Kidney capillary endothelial cell (primary cell): ENCODE data around the gene USP31.

ENCODE experiments used
- DNase-seq: peaks from one replicate; pipeline ENCODE4 v3.0.0-alpha.2; 2018; ENCODE audit warnings: low spot score

The USP31 gene, protein sequence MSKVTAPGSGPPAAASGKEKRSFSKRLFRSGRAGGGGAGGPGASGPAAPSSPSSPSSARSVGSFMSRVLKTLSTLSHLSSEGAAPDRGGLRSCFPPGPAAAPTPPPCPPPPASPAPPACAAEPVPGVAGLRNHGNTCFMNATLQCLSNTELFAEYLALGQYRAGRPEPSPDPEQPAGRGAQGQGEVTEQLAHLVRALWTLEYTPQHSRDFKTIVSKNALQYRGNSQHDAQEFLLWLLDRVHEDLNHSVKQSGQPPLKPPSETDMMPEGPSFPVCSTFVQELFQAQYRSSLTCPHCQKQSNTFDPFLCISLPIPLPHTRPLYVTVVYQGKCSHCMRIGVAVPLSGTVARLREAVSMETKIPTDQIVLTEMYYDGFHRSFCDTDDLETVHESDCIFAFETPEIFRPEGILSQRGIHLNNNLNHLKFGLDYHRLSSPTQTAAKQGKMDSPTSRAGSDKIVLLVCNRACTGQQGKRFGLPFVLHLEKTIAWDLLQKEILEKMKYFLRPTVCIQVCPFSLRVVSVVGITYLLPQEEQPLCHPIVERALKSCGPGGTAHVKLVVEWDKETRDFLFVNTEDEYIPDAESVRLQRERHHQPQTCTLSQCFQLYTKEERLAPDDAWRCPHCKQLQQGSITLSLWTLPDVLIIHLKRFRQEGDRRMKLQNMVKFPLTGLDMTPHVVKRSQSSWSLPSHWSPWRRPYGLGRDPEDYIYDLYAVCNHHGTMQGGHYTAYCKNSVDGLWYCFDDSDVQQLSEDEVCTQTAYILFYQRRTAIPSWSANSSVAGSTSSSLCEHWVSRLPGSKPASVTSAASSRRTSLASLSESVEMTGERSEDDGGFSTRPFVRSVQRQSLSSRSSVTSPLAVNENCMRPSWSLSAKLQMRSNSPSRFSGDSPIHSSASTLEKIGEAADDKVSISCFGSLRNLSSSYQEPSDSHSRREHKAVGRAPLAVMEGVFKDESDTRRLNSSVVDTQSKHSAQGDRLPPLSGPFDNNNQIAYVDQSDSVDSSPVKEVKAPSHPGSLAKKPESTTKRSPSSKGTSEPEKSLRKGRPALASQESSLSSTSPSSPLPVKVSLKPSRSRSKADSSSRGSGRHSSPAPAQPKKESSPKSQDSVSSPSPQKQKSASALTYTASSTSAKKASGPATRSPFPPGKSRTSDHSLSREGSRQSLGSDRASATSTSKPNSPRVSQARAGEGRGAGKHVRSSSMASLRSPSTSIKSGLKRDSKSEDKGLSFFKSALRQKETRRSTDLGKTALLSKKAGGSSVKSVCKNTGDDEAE (N-terminal part only)

DNA sequence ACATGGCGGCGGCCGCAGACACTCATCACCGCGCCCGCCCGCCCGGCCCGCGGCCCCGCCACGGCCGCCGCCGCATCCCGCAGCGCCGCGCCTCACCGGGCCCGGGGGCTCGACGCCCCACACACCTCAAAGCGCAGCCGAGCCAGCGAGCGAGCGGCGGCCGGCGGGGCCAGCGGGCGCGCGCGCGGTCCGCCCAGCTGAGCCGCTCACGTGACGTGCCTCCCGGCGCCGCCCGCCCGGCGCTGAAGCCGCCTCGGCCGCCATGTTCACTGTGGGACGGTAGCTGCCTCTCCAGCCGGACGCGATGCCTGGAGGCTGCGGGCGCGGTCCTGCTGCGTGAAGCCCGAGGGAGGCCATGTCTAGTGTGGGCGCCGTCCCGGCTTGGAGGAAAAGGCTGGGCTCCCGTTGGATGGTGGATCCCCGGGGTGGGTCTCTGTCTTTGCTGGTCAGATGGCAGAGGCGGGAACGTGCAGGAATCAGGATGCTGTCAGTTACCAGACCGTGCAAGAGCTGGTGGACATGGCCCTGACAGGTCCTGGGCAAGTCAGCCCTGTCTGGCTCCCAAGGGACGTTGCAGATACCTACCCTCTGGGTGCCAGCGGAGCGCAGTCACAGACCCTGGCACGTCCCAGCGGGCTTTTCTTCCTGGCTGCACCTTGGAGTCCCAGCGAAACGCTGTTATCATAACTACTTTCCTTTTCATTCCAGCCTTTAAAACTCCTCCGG lies at the start of gene USP31:
Gene USP31 (minus strand): TSS at position 186 of the 726 bp plus-strand sequence. CDS start 182 bp downstream, at position 4.
- DNase-seq = peak; percentile 92

DNA sequence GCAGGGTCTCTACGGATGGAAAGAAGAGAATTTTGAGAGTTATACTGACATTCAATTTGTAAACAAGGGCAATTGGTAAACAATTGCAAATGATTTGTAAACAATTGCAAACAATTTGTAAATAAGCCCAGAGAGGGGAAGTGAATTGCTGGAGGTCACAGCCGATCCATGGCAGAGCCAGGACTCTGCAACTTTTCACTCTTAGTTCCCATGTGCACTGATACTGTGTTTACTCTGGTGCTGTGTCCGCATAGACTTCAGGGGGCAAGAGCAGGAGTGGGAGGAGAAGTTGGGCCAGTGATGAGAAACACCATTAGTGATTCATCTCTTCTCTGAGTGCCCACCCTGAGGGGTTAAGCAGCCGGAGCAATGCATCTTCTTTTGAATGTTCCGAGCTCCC lies 47.3 kb upstream of the USP31 start:
- DNase-seq = no peak

DNA sequence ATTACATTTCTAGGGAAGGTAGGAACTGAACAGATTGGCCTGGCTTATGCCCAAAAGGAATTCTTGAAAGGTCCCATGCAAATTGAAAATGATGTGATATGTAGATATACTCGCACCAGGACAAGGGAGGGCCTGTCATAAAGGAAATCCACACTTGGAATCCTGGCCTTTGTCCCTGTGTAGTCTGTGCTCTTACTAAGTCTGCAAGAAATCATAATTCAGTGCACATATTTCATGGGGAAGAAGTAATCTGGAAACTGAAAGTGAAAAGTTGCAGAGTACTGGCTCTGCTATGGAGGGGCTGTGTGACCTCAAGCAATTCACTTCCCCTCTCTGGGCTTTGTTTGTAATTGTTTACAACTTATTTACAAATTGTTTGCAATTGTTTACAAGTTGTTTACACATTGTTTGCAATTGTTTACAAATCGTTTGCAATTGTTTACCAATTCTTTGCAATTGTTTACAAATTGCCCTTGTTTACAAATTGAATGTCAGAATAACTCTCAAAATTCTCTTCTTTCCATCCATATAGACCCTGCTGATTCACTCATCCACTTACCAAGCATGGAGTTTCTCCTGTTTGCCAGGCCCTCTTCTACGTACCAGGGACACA lies 46.2 kb upstream of the USP31 start:
- DNase-seq = no peak

DNA sequence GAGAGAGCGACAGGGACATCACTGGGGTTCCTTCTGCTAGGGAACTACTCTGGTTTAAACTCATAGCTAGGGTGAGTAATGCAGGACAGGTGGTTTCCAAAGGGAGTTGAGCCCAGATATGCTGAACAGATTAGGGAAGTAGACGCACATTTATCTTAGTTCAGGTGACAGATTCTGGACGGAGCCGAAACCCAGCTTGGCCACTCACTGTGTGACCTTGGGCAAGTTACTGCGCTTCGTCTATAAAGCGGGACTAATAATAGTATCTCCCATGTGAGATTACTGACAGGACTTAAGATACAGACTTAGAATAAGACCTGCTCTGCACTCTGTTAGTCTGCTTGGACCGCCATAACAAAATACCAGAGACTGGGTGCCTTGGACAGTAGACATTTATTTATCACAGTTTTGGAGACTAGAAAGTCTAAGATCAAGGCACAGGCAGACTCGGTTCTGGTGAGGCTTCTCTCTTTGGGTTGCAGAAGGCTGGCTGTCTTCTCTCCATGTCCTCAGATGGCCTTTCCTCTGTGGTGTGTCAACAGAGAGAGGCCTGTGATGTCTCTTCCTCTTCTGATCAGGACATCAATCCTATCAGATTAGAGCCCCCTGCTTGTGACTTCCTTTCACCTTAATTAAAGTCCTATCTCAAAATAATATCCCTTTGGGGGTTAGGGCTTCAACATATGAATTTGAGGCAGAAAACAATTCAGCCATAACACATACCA lies 45.4 kb upstream of the USP31 start:
- DNase-seq = no peak

DNA sequence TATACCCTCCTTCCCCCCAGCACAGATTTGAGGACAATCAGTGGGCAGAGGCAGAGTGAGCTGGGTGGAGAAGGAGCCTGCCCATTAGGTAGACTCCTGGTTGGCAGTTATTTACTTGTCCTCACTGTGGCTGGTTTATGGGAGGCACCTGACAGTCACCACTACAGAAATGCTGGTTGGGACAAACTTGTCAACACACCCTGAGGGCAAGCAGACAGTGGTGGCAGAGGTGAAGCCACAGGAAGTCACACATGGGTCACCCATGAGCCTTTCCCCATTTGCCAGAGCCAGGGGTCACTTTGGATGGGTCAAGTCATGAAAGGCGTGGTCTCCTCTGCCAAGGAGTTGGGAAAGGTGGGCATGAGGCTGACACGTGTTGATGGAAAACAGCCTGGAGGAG lies 39.7 kb upstream of the USP31 start:
- no peak for DNase-seq

DNA sequence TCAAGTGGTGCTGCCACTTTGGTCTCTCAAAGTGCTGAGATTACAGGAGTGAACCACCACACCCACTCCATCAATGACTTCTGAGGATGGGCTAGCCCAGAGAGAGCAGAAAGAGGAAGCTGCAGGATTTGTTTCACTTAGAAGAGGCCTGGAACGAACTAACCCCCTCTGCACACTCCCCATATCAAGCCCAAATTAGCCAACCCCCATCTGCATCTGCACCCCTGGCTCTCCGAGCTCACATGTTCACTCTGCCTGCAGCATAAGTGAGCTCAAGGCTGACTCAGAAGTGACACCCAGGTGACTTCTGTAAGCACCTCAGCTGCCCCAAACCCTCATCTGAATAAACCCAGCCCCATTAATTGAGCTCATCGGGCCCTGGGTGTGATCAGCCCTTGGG lies 38.1 kb upstream of the USP31 start:
- DNase-seq = no peak

DNA sequence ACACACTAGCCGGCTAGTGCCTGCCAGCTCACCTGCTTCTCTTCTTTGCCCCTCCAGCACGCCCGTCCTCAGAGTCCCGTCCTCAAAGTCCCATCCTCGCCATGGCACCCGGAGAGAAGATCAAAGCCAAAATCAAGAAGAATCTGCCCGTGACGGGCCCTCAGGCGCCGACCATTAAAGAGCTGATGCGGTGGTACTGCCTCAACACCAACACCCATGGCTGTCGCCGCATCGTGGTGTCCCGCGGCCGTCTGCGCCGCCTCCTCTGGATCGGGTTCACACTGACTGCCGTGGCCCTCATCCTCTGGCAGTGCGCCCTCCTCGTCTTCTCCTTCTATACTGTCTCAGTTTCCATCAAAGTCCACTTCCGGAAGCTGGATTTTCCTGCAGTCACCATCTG lies 36.9 kb upstream of the USP31 start:
- DNase-seq = no peak

DNA sequence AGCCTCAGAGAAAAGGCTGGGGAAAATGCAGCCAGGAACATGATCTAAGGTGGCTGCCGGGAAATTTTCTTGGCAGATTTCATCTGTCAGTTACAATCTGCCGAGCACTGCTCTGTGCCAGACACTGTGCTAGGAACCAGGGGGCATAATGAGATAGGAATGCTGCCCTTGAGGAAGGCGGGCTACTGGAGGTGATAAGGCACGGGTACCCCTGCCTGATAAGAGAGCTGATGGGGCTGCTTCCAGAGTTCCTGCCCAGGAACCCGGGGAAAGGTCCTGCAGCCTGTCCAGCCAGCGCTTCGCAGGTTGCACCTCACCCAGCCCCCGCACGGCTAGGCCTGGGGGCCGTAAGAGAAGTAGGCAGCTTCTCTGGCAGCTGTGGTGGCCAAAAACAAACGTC lies 36.4 kb upstream of the USP31 start:
- no peak for DNase-seq

DNA sequence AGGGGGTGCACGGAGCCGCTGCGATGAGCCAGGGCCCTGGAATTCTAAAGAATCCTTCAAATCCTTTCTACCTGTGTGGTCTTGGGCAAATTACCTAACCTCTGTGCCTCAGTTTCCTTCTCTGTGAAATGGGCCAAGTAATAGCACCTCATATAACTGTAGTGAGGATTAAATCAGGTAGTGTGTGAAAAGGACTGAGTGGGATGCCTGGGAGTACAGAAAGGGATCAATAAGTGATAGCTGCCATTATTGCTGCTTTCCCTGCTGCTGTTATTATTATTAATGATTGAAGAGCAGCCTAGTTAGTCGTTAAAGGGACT lies 34.3 kb upstream of the USP31 start:
- no peak for DNase-seq

DNA sequence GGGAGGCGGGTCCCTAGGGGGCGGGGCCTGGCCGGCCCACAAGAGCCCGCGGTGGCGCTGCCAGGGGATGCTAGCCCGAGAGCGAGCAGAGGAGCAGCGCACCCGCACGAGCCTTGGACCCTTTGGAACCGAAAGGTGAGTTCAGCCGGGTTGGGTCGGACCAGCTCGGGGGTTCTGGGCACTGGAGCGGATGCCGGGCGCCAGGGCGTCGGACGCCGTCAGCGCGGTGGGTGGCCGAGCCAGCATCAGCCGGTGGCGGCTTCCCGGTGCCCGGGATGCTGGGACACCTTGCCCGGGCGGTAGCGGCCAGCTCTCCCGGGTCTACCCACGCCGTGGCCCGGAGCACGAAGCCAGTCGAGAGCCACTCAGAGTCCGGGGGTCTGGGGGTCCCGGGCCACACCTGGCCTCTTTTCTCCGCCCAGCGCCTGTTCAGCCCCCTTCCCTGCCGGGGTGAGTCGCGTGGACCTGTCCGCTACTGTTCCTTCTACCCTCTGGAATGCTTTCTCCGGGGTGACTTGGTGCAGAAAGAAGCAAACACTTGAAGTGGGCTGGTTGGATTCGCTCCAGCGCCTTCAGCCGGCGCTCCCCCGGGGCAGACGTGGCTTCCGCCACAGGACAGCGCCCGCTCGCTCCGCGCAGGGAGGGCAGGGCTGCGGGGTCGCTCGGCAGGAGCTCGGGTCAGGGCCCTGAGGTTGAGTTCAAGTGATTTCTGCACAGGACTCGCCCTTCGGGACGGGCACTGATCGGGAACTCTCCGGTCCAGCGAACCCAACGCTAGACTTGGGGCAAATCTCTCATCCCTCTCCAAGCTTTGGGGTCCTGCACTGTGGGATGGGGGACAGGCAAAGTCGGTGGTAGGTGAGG lies 33.7 kb upstream of the USP31 start, which contains the start of gene SCNN1G:
Gene SCNN1G (plus strand): TSS at position 67 of the 864 bp plus-strand sequence. CDS start 3,527 bp downstream, outside the sequence.
- no peak for DNase-seq

DNA sequence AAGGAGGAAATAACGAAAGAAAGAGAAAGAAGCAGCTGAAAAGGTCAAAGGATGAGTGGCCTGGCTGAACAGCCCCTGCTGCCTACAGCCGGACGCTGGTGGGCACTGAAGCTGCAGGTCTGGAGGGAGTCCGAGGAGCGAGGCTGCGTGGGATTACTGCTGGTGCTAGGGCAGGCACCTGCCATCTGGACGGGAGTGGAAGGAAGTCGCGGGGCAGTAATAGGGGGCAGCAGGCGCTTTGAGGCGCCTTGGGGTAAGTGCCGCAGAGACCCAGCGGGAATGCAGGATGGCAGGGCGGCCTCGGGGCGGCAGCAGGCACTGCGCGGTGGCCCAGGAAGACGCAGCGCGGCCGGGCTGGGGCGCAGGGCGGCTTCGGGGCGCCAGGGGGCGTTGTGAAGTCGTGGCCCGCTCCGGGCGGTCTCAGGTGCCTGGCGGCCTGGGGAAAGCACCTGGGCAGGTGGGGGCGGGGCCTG lies 33.0 kb upstream of the USP31 start:
- DNase-seq = peak; percentile 57

DNA sequence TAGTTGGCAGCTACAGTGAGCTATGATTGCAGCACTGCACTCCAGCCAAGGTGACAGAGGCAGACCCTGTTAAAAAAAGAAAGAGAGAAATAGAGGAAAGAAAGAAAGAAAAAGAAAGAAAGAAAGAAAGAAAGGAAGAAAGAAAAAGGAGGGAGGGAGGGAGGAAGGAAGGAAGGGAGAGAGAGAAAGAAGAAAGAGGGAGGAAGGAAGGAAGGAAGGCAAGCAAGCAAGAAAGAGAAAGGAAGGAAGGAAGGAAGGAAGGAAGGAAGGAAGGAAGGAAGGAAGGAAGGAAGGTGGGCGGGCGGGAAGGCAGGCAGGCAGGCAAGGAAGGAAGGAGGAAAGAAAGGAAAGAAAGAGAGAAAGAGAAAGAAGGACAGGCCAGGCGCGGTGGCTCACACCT lies 32.3 kb upstream of the USP31 start:
- DNase-seq = no peak

DNA sequence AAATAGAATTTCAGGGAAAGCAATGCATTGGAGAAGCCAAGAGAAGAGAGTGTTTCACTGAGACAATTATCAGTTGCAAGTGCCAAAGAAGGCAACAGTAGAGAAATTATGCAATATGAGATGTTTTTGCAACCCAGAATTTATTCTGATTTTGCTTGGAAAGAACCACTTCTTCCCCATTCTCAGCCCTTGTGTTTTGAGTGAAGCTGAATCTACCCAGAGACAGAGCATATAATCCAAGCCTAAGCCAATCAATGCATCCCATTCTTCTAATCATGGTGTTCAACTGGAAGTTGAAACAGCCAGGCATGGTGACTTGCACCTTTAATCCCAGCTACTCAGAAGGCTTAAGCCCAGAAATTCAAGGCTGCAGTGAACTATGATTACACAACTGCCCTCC lies 26.4 kb upstream of the USP31 start:
- no peak for DNase-seq

DNA sequence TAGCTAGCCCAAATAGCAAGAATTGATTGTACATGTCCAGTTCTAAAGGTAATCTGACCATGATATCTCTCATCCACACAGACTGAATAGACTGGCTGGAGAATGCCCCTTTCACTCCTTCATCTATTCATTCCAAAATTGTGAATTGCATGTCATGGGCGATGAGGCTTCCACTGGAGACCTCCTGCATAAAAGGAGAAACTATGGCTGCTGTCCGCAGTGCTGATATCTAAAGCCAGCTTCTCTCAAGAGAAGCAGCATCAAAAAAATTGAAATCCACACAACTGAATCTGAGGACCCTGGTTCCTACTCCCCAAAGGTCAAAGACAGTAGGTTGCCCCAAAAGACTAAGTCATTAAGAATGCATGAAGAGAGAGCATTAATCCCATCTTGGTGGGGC lies 25.4 kb upstream of the USP31 start:
- no peak for DNase-seq

DNA sequence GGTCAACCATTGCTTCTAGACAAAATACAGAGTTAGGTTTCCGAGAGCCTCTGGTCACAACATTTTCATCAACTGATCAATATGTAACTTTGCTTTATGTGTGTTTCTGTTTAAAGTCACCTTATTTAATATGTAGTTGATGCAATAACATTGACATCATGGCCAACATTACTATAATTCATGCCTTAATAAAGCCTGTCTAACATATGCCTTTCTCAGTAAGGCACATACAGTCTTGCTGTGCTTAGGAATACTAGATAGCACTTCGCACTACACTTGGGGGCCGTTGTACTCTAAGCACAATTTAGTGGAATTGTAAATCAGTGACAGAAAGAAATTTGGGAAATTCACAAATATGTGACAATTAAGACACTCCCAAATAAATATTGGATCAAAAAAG lies 23.7 kb upstream of the USP31 start:
- no peak for DNase-seq

DNA sequence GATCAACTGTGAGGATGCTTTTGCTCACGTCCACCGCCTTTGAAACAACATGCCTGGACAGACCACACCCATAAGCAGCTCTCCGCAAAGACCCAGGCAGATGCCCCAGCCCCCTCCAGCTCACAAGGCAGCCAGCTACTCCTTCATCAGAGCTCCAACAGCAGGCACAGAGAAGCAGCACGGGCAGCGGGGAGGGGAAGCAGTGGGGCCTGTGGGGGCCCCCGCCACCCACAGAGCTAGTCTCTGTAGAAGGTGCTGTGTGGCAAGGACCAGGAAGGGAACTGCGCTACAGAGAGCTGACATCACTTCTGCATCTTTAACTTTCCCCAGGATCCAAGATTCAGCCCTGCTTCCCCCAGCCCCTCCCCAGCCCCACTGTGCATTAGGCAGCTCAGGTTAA lies 23.3 kb upstream of the USP31 start:
- no peak for DNase-seq

DNA sequence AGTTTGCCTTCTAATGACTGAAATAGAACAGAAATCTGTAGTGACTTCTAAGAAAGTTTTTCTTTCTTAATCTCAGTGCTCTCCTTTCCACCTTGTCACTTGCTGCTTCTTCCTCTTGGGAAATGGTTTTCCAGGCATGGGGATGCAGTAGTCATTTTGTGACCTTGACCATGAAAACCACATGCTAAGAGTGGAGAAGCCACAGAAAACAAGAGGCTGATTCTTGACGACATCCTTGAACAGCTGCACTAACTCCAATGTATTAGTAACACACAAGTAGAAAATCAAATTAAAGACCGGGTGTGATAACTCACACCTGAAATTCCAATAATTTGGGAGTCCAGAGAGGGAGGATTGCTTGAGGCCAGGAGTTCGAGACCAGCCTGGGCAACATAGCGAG lies 15.5 kb upstream of the USP31 start:
- no peak for DNase-seq

DNA sequence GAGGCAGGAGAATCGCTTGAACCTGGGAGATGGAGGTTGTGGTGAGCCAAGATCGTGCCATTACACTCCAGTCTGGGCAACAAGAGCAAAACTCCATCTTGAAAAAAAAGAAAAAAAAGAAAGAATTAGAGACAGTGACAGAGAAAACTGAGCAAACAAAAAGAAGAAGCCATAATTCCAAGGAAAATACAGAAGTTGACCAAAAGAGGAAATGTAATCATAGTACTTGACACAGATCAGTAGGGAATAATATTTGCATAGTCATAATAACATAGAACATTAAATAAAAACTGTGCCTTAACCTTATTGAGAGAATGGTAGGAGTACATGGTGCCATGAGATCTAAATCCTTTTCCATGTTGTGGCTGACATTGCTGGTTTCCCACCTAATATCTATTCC lies 14.7 kb upstream of the USP31 start:
- DNase-seq = no peak

DNA sequence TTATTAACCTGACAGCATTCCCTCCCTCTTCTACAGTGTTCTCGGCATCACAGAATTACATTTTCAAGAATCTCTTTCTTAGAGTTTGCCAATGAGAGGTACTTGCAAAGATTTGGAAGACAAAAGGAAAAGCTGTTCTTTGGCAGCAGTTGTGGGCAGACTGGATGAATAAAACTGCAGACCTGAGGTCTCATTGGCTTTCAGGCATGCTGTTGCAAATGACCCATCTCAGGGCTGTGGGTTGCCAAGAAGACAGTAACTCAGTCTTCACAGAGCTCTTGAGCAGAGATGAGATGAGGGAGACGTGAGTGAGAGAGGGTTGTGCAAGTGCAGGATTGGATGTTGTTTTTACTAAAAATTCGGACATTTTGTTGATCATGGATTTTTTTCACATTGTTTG lies 11.3 kb upstream of the USP31 start:
- no peak for DNase-seq

DNA sequence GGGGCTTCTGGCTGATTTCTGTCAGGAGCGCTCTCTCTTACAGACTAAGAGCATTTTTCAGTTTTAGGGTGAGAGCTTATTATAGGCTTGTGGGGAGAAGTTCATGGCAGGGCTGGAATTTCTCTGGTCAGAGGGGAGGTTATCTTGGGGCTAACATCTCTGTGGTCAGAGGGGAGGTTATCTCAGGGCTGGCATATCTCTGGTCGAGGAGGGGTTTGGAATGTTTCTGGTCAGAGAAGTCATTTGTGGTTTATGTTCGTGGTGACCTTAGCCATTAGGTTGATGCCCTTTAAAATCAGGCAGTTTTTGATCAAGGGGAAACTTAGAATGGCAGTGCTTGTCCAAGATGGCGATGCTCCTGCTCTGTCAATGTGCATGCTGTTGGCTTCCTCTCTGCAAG lies 10.8 kb upstream of the USP31 start:
- DNase-seq = no peak
